GM12864 (cell line): Measurements from ENCODE around the gene ZNF519.
"Not testable (repeated sequence)": the region's sequence is repeated elsewhere in the genome, so short reads cannot be mapped to it uniquely, and the experiment has no call there.

Experiments used
- DNase-seq: peaks from one replicate; pipeline ENCODE4 v3.0.0-alpha.2; 2011; ENCODE audit warnings: low read depth
- H3K4me3 ChIP-seq: 2 replicates; pipeline ENCODE4 v1.5.1; 2011; ENCODE audit warnings: mild to moderate bottlenecking, low read depth, low read length, control low read depth
- CTCF ChIP-seq: IDR thresholded peaks from 2 replicates; pipeline ENCODE4 v1.5.1; 2011; ENCODE audit warnings: low read depth, mild to moderate bottlenecking, moderate library complexity, low read length, control low read depth, inconsistent platforms; ENCODE audit errors: missing control alignments

ZNF519 gene

GRCh38 chr18:14151564-14152113 is 19.4 kb upstream of the ZNF519 start:
- not testable (repeated sequence) for DNase-seq

GRCh38 chr18:14150766-14151165 is 18.5 kb upstream of the ZNF519 start:
- not testable (repeated sequence) for H3K4me3 ChIP-seq, DNase-seq

More at GRCh38 chr18:14151564-14152113, 19.4 kb upstream of the ZNF519 start:
- not testable (repeated sequence) for H3K4me3 ChIP-seq

GRCh38 chr18:14149916-14150420 is 17.7 kb upstream of the ZNF519 start:
- DNase-seq, H3K4me3 ChIP-seq: not testable (repeated sequence)

- DNase-seq, H3K4me3 ChIP-seq: not testable (repeated sequence)
These were observed 17.1 kb upstream of the ZNF519 start for GRCh38 chr18:14149121-14149850.

GRCh38 chr18:14147935-14148865 is 16.0 kb upstream of the ZNF519 start:
- not testable (repeated sequence) for H3K4me3 ChIP-seq, DNase-seq

- H3K4me3 ChIP-seq, DNase-seq: not testable (repeated sequence)
These were observed 14.5 kb upstream of the ZNF519 start for GRCh38 chr18:14146771-14147170.

GRCh38 chr18:14145581-14146338 is 13.5 kb upstream of the ZNF519 start:
- DNase-seq, H3K4me3 ChIP-seq: not testable (repeated sequence)

GRCh38 chr18:14145021-14145420 is 12.8 kb upstream of the ZNF519 start:
- DNase-seq, H3K4me3 ChIP-seq: not testable (repeated sequence)

GRCh38 chr18:14144628-14144895 is 12.3 kb upstream of the ZNF519 start:
- H3K4me3 ChIP-seq, result no peak overlapping the region
- no peak for DNase-seq
- TF ChIP-seq CTCF, result no peak

GRCh38 chr18:14143871-14144627 is 11.8 kb upstream of the ZNF519 start:
- not testable (repeated sequence) for DNase-seq, H3K4me3 ChIP-seq

- not testable (repeated sequence) for H3K4me3 ChIP-seq, DNase-seq
These were observed 11.2 kb upstream of the ZNF519 start for GRCh38 chr18:14143396-14143795.

- not testable (repeated sequence) for H3K4me3 ChIP-seq, DNase-seq
These were observed 9.9 kb upstream of the ZNF519 start for GRCh38 chr18:14142177-14142576.

GRCh38 chr18:14139583-14139982 is 7.3 kb upstream of the ZNF519 start:
- not testable (repeated sequence) for H3K4me3 ChIP-seq, DNase-seq

GRCh38 chr18:14137971-14138370 is 5.7 kb upstream of the ZNF519 start:
- not testable (repeated sequence) for H3K4me3 ChIP-seq, DNase-seq

- DNase-seq, result not testable (repeated sequence)
- H3K4me3 ChIP-seq, result peak overlapping the region; percentile 65
These were observed 452 bp downstream of the ZNF519 start for GRCh38 chr18:14131696-14132270.

- H3K4me3 ChIP-seq, DNase-seq: not testable (repeated sequence)
These were observed 1.4 kb downstream of the ZNF519 start for GRCh38 chr18:14130804-14131203.
